ENCODE data around the gene SLC18B1.
"Not testable (repeated sequence)": the region's sequence is repeated elsewhere in the genome, so short reads cannot be mapped to it uniquely, and the experiment has no call there.

The SLC18B1 gene

GRCh38 chr6:132792510-132792909, 5.9 kb downstream of the SLC18B1 start:
- H3K4me3 ChIP-seq (ENCODE audit: low read depth in 1 of 2, low read length in 2 of 2): no peak overlapping the region
- no peaks in the 10 kb centered on the region for H3K9me3 ChIP-seq (ENCODE audit: control insufficient read depth in 1 of 2, low read length in 2 of 2)
- peaks cover 0 to 10% of the 10 kb centered on the region in 2 donors for H3K36me3 ChIP-seq (ENCODE audit: control insufficient read depth in 1 of 2, insufficient read depth in 2 of 2, low read length in 2 of 2)
- no peaks in the 10 kb centered on the region for H3K27me3 ChIP-seq (ENCODE audit: low read depth, low read length)
- H3K27ac ChIP-seq (ENCODE audit: low read length): no peak overlapping the region
- H3K4me1 ChIP-seq (ENCODE audit: control insufficient read depth in 1 of 2, insufficient read depth in 2 of 2, low read length in 2 of 2): no peaks in the 10 kb centered on the region

GRCh38 chr6:132790450-132790849, 8.0 kb downstream of the SLC18B1 start:
- H3K4me1 ChIP-seq (ENCODE audit: control insufficient read depth in 1 of 2, insufficient read depth in 2 of 2, low read length in 2 of 2): no peaks in the 10 kb centered on the region
- H3K36me3 ChIP-seq (ENCODE audit: control insufficient read depth in 1 of 2, insufficient read depth in 2 of 2, low read length in 2 of 2): peaks cover 0 to 15% of the 10 kb centered on the region in 2 donors
- H3K27ac ChIP-seq (ENCODE audit: low read length): no peak overlapping the region
- H3K4me3 ChIP-seq (ENCODE audit: low read depth in 1 of 2, low read length in 2 of 2): no peak overlapping the region
- no peaks in the 10 kb centered on the region for H3K27me3 ChIP-seq (ENCODE audit: low read depth, low read length)
- no peaks in the 10 kb centered on the region for H3K9me3 ChIP-seq (ENCODE audit: control insufficient read depth in 1 of 2, low read length in 2 of 2)

- Histone ChIP-seq H3K36me3 (ENCODE audit: control insufficient read depth in 1 of 2, insufficient read depth in 2 of 2, low read length in 2 of 2) (peaks cover 0 to 8% of the 10 kb centered on the region in 2 donors), H3K9me3 (ENCODE audit: control insufficient read depth in 1 of 2, low read length in 2 of 2) (no peaks in the 10 kb centered on the region), H3K27ac (ENCODE audit: low read length) (no peak overlapping the region), H3K4me3 (ENCODE audit: low read depth in 1 of 2, low read length in 2 of 2) (no peak overlapping the region), H3K27me3 (ENCODE audit: low read depth, low read length) (no peaks in the 10 kb centered on the region), H3K4me1 (ENCODE audit: control insufficient read depth in 1 of 2, insufficient read depth in 2 of 2, low read length in 2 of 2) (no peaks in the 10 kb centered on the region)
Observed at GRCh38 chr6:132789396-132789776, 9.1 kb downstream of the SLC18B1 start.

GRCh38 chr6:132788658-132789395, 9.6 kb downstream of the SLC18B1 start:
- no peaks in the 10 kb centered on the region for H3K27me3 ChIP-seq (ENCODE audit: low read depth, low read length)
- no peaks in the 10 kb centered on the region for H3K4me1 ChIP-seq (ENCODE audit: control insufficient read depth in 1 of 2, insufficient read depth in 2 of 2, low read length in 2 of 2)
- peaks cover 0 to 8% of the 10 kb centered on the region in 2 donors for H3K36me3 ChIP-seq (ENCODE audit: control insufficient read depth in 1 of 2, insufficient read depth in 2 of 2, low read length in 2 of 2)
- H3K9me3 ChIP-seq (ENCODE audit: control insufficient read depth in 1 of 2, low read length in 2 of 2): no peaks in the 10 kb centered on the region
- H3K4me3 ChIP-seq (ENCODE audit: low read depth in 1 of 2, low read length in 2 of 2): no peak overlapping the region
- H3K27ac ChIP-seq (ENCODE audit: low read length): no peak overlapping the region

GRCh38 chr6:132785936-132786335, 12.5 kb downstream of the SLC18B1 start:
- Histone ChIP-seq H3K27me3 (ENCODE audit: low read depth, low read length) (no peaks in the 10 kb centered on the region), H3K9me3 (ENCODE audit: control insufficient read depth in 1 of 2, low read length in 2 of 2) (no peaks in the 10 kb centered on the region), H3K4me3 (ENCODE audit: low read depth in 1 of 2, low read length in 2 of 2) (no peak overlapping the region), H3K27ac (ENCODE audit: low read length) (no peak overlapping the region), H3K4me1 (ENCODE audit: control insufficient read depth in 1 of 2, insufficient read depth in 2 of 2, low read length in 2 of 2) (no peaks in the 10 kb centered on the region), H3K36me3 (ENCODE audit: control insufficient read depth in 1 of 2, insufficient read depth in 2 of 2, low read length in 2 of 2) (peaks cover 0 to 8% of the 10 kb centered on the region in 2 donors)

GRCh38 chr6:132780770-132781371, 17.6 kb downstream of the SLC18B1 start:
- peaks cover 8 to 31% of the 10 kb centered on the region in 2 donors for H3K36me3 ChIP-seq (ENCODE audit: control insufficient read depth in 1 of 2, insufficient read depth in 2 of 2, low read length in 2 of 2)
- no peaks in the 10 kb centered on the region for H3K27me3 ChIP-seq (ENCODE audit: low read depth, low read length)

GRCh38 chr6:132777881-132778280, 20.6 kb downstream of the SLC18B1 start:
- not testable (repeated sequence) for H3K27ac ChIP-seq (ENCODE audit: low read length); H3K4me3 ChIP-seq (ENCODE audit: low read depth in 1 of 2, low read length in 2 of 2); H3K27me3 ChIP-seq (ENCODE audit: low read depth, low read length); H3K9me3 ChIP-seq (ENCODE audit: control insufficient read depth in 1 of 2, low read length in 2 of 2); H3K4me1 ChIP-seq (ENCODE audit: control insufficient read depth in 1 of 2, insufficient read depth in 2 of 2, low read length in 2 of 2)
- H3K36me3 ChIP-seq (ENCODE audit: control insufficient read depth in 1 of 2, insufficient read depth in 2 of 2, low read length in 2 of 2): peaks cover 8 to 46% of the 10 kb centered on the region in 2 donors

More at GRCh38 chr6:132780770-132781371, 17.6 kb downstream of the SLC18B1 start:
- Histone ChIP-seq H3K4me3 (ENCODE audit: low read depth in 1 of 2, low read length in 2 of 2) (no peak overlapping the region), H3K9me3 (ENCODE audit: control insufficient read depth in 1 of 2, low read length in 2 of 2) (no peaks in the 10 kb centered on the region), H3K4me1 (ENCODE audit: control insufficient read depth in 1 of 2, insufficient read depth in 2 of 2, low read length in 2 of 2) (no peaks in the 10 kb centered on the region), H3K27ac (ENCODE audit: low read length) (no peak overlapping the region)

GRCh38 chr6:132768051-132768517, 30.4 kb downstream of the SLC18B1 start:
- Histone ChIP-seq H3K4me1 (ENCODE audit: control insufficient read depth in 1 of 2, insufficient read depth in 2 of 2, low read length in 2 of 2) (no peaks in the 10 kb centered on the region), H3K4me3 (ENCODE audit: low read depth in 1 of 2, low read length in 2 of 2) (no peak overlapping the region), H3K27ac (ENCODE audit: low read length) (no peak overlapping the region)

GRCh38 chr6:132765560-132765959, 32.9 kb downstream of the SLC18B1 start:
- Histone ChIP-seq H3K9me3 (ENCODE audit: control insufficient read depth in 1 of 2, low read length in 2 of 2) (no peaks in the 10 kb centered on the region), H3K27me3 (ENCODE audit: low read depth, low read length) (no peaks in the 10 kb centered on the region), H3K27ac (ENCODE audit: low read length) (no peak overlapping the region), H3K4me1 (ENCODE audit: control insufficient read depth in 1 of 2, insufficient read depth in 2 of 2, low read length in 2 of 2) (no peaks in the 10 kb centered on the region), H3K4me3 (ENCODE audit: low read depth in 1 of 2, low read length in 2 of 2) (no peak overlapping the region), H3K36me3 (ENCODE audit: control insufficient read depth in 1 of 2, insufficient read depth in 2 of 2, low read length in 2 of 2) (peaks cover 0 to 15% of the 10 kb centered on the region in 2 donors)

More at GRCh38 chr6:132768051-132768517, 30.4 kb downstream of the SLC18B1 start:
- H3K9me3 ChIP-seq (ENCODE audit: control insufficient read depth in 1 of 2, low read length in 2 of 2): no peaks in the 10 kb centered on the region
- H3K27me3 ChIP-seq (ENCODE audit: low read depth, low read length): no peaks in the 10 kb centered on the region
- peaks cover 0 to 27% of the 10 kb centered on the region in 2 donors for H3K36me3 ChIP-seq (ENCODE audit: control insufficient read depth in 1 of 2, insufficient read depth in 2 of 2, low read length in 2 of 2)

GRCh38 chr6:132764370-132764769, 34.1 kb downstream of the SLC18B1 start:
- H3K27me3 ChIP-seq (ENCODE audit: low read depth, low read length): no peaks in the 10 kb centered on the region
- no peak overlapping the region for H3K27ac ChIP-seq (ENCODE audit: low read length)
- no peaks in the 10 kb centered on the region for H3K4me1 ChIP-seq (ENCODE audit: control insufficient read depth in 1 of 2, insufficient read depth in 2 of 2, low read length in 2 of 2)
- no peak overlapping the region for H3K4me3 ChIP-seq (ENCODE audit: low read depth in 1 of 2, low read length in 2 of 2)
- H3K36me3 ChIP-seq (ENCODE audit: control insufficient read depth in 1 of 2, insufficient read depth in 2 of 2, low read length in 2 of 2): peaks cover 0 to 3% of the 10 kb centered on the region in 2 donors
- no peaks in the 10 kb centered on the region for H3K9me3 ChIP-seq (ENCODE audit: control insufficient read depth in 1 of 2, low read length in 2 of 2)

- H3K4me3 ChIP-seq (ENCODE audit: low read depth in 1 of 2, low read length in 2 of 2): no peak overlapping the region
- H3K36me3 ChIP-seq (ENCODE audit: control insufficient read depth in 1 of 2, insufficient read depth in 2 of 2, low read length in 2 of 2): no peaks in the 10 kb centered on the region
- H3K27ac ChIP-seq (ENCODE audit: low read length): no peak overlapping the region
- H3K9me3 ChIP-seq (ENCODE audit: control insufficient read depth in 1 of 2, low read length in 2 of 2): no peaks in the 10 kb centered on the region
- H3K27me3 ChIP-seq (ENCODE audit: low read depth, low read length): no peaks in the 10 kb centered on the region
- H3K4me1 ChIP-seq (ENCODE audit: control insufficient read depth in 1 of 2, insufficient read depth in 2 of 2, low read length in 2 of 2): no peaks in the 10 kb centered on the region
Observed at GRCh38 chr6:132763269-132763668, 35.2 kb downstream of the SLC18B1 start.

Measured in muscle layer of duodenum (tissue), 2 donors.